Right lobe of liver (tissue), 6 donors: ENCODE data around the gene TWNK. TPM values are rescaled to one million over a fixed set of nuclear protein-coding genes. Genes with fewer than 3 reads are reported as not detected.

ENCODE experiments used
- ATAC-seq, 4 donors: fragments of 200-7000 bp; cut with Tn5 transposase; one replicate each; pipeline ENCODE4 v1.9.1; 2020; ENCODE audit warnings: mild to moderate bottlenecking in 4 of 4, moderate library complexity in 4 of 4
- DNase-seq, 3 donors: peaks; one replicate each; pipeline ENCODE4 v3.0.0-alpha.2; 2020
- H3K27ac ChIP-seq, 3 donors: fragments of 200-600 bp; one replicate each; pipeline ENCODE4 v1.8.0; 2022
- H3K27me3 ChIP-seq, 2 donors: fragments of 200-600 bp; one replicate each; pipeline ENCODE4 v1.8.0; 2022
- H3K36me3 ChIP-seq, 4 donors: fragments of 200-600 bp; sonication (generic) in 1 of 4; one replicate each; pipeline versions ENCODE4 v1.5.1 to v1.8.0; 2017 to 2022; ENCODE audit warnings: control low read depth in 1 of 4
- H3K4me1 ChIP-seq, 4 donors: fragments of 200-600 bp; sonication (generic) in 1 of 4; one replicate each; pipeline versions ENCODE4 v1.5.1 to v1.8.0; 2017 to 2022; ENCODE audit warnings: control low read depth in 1 of 4
- H3K4me3 ChIP-seq, 3 donors: fragments of 200-600 bp; one replicate each; pipeline ENCODE4 v1.8.0; 2022
- H3K9me3 ChIP-seq, 4 donors: fragments of 200-600 bp; sonication (generic) in 1 of 4; one replicate each; pipeline versions ENCODE4 v1.5.1 to v1.8.0; 2017 to 2022; ENCODE audit warnings: control low read depth in 1 of 4
- CTCF ChIP-seq, 4 donors: fragments of 200-600 bp in 3 of 4; fragments of 450-650 bp in 1 of 4; IDR thresholded peaks; one replicate each; pipeline versions ENCODE4 v1.5.1 to v1.8.0; 2016 to 2022; ENCODE audit warnings: antibody characterized with exemption in 4 of 4, mild to moderate bottlenecking in 2 of 4
- POLR2A ChIP-seq: fragments of 450-650 bp; IDR thresholded peaks from one replicate; pipeline ENCODE4 v1.6.1; 2017; ENCODE audit warnings: antibody characterized with exemption, mild to moderate bottlenecking
- WGBS: methylation state at CpG from one replicate; pipeline ENCODE4 v1.1.6; 2018; ENCODE audit warnings: low coverage, low lambda C conversion rate; ENCODE audit not compliant: insufficient coverage; ENCODE audit errors: missing lambda C conversion rate; 5-methylcytosine and 5-hydroxymethylcytosine counted together
- intact Hi-C, 2 donors: fragments of 100-400 bp; cut with DNase I; formaldehyde crosslinking; loops; one replicate each; pipeline versions ENCODE4 v1.11.2 to v1.14.1; 2022
- total RNA-seq, 6 experiments: library from RNA; depleted of rRNA in 2 of 6; stranded (reverse); fragments of >200 nt in 2 of 6; fragmentation: NEBNext Ultra II Directional in 3 of 6; extraction: Animal tissue kit (Norgen Biotek cat#: 25700) in 3 of 6; gene quantifications; one replicate each; pipeline versions ENCODE4 v1.1.0 to v1.2.4, GENCODE V29; 2016 to 2023
- donor health status: DM: no; HTN: yes; CAD: no.
- donor health status: DM: no; HTN: no; CAD: no.
- donor health status: DM: no; HTN: no; CAD: no.
- donor health status: DM: no; HTN: yes; CAD: no.
- donor health status: DM: no; HTN: yes; CAD: no.

Gene TWNK
- total RNA-seq, 6 experiments from 2014 or later: 2.9 to 8.4 (median 4.6) TPM

- intact Hi-C loops: loop anchor here in 1 of 2 donors (10.0 kb wide), 1 partner anchor 344 kb away; no protein-coding TSS in a partner anchor
- Histone ChIP-seq H3K27ac (no peak overlapping the region), H3K27me3 (no peaks in the 10 kb centered on the region), H3K4me1 (peaks cover 0 to 5% (median 2%) of the 10 kb centered on the region in 4 donors), H3K36me3 (no peaks in the 10 kb centered on the region), H3K9me3 (no peaks in the 10 kb centered on the region), H3K4me3 (no peak overlapping the region)
- no peak for DNase-seq
- whole genome bisulfite sequencing: 80% methylated on average over 1 of the region's 6 CpGs
- TF ChIP-seq POLR2A (no peak), CTCF (IDR thresholded peaks at IDR 0.05) (no peak)
- ATAC-seq: no peak
Observed at GRCh38 chr10:101008823-101009423, 21.6 kb downstream of the TWNK start.

GRCh38 chr10:101010329-101010728, 23.0 kb downstream of the TWNK start:
- no peaks in the 10 kb centered on the region for H3K36me3 ChIP-seq
- H3K9me3 ChIP-seq: no peaks in the 10 kb centered on the region
- no peak for TF ChIP-seq CTCF (IDR thresholded peaks at IDR 0.05)
- no peak for TF ChIP-seq POLR2A
- intact Hi-C loops: no loop called here
- WGBS: 50% methylated on average over 1 of the region's 22 CpGs
- peaks cover 0 to 5% (median 2%) of the 10 kb centered on the region in 4 donors for H3K4me1 ChIP-seq
- DNase-seq (no peak), ATAC-seq (no peak)
- H3K27ac ChIP-seq: no peak overlapping the region
- H3K4me3 ChIP-seq: no peak overlapping the region
- no peaks in the 10 kb centered on the region for H3K27me3 ChIP-seq

GRCh38 chr10:101011517-101012423, 24.4 kb downstream of the TWNK start:
- no CpG with 5 or more reads among the region's 22 CpGs for WGBS
- H3K27me3 ChIP-seq: no peaks in the 10 kb centered on the region
- no peak overlapping the region for H3K4me3 ChIP-seq
- H3K4me1 ChIP-seq: peaks cover 0 to 5% (median 2%) of the 10 kb centered on the region in 4 donors
- no peak for DNase-seq
- no peak overlapping the region for H3K27ac ChIP-seq
- no peaks in the 10 kb centered on the region for H3K9me3 ChIP-seq
- intact Hi-C loops: no loop called here
- TF ChIP-seq CTCF (IDR thresholded peaks at IDR 0.05) (peak in 1 of 4 donors; percentile 10), POLR2A (no peak)
- no peaks in the 10 kb centered on the region for H3K36me3 ChIP-seq
- ATAC-seq: no peak

- 17% methylated on average over 12 of the region's 14 CpGs for WGBS
- intact Hi-C loops: no loop called here
- H3K27me3 ChIP-seq: no peaks in the 10 kb centered on the region
- peaks cover 0 to 5% (median 2%) of the 10 kb centered on the region in 4 donors for H3K4me1 ChIP-seq
- H3K4me3 ChIP-seq: no peak overlapping the region
- ATAC-seq: peak; percentile 87 to 90 (median 90)
- H3K36me3 ChIP-seq: no peaks in the 10 kb centered on the region
- no peaks in the 10 kb centered on the region for H3K9me3 ChIP-seq
- peak; percentile 83 to 85 (median 83) for DNase-seq
- H3K27ac ChIP-seq: no peak overlapping the region
- no peak for TF ChIP-seq POLR2A
- TF ChIP-seq CTCF (IDR thresholded peaks at IDR 0.05): peak; percentile 84 to 90 (median 88)
Observed at GRCh38 chr10:101012525-101013364, 25.4 kb downstream of the TWNK start.
